ENCODE measurements around the gene DOLK. TPM values are rescaled to one million over a fixed set of nuclear protein-coding genes. Genes with fewer than 3 reads are reported as not detected.

Gene DOLK
- total and polyA plus RNA-seq, 2 donors (not counting 1 experiment from before 2014, with no cell fraction given) = 3.0 to 12.2 TPM

- Histone ChIP-seq H3K9ac (ENCODE audit: low read length) (no peak overlapping the region), H3K27me3 (replicated peaks in 1 of 4; ENCODE audit: control extremely low read depth in 1 of 4, control insufficient read depth in 3 of 4, insufficient read depth in 4 of 4, low read length in 3 of 4) (no peaks in the 10 kb centered on the region), H2AFZ (ENCODE audit: insufficient read depth, low read depth, low read length, poor library complexity, severe bottlenecking) (no peak overlapping the region), H3K9me3 (ENCODE audit: control extremely low read depth in 1 of 3, control insufficient read depth in 2 of 3, insufficient read depth in 1 of 3, low read length in 2 of 3) (no peaks in the 10 kb centered on the region), H3K4me1 (ENCODE audit: control insufficient read depth in 2 of 2, insufficient read depth in 2 of 2, low read length in 2 of 2) (no peaks in the 10 kb centered on the region), H3K27ac (ENCODE audit: low read length in 2 of 2) (no peak overlapping the region), H3K4me2 (replicated peaks; ENCODE audit: low read depth, low read length, poor library complexity, severe bottlenecking) (no peak overlapping the region), H4K20me1 (ENCODE audit: control insufficient read depth, insufficient read depth, low read length, poor library complexity, severe bottlenecking) (no peaks in the 10 kb centered on the region), H3K79me2 (ENCODE audit: control insufficient read depth, insufficient read depth, low read length) (no peaks in the 10 kb centered on the region), H3K4me3 (ENCODE audit: control extremely low read depth in 1 of 5, extremely low read depth in 1 of 5, insufficient read depth in 1 of 5, low read depth in 2 of 5, low read length in 4 of 5) (no peak overlapping the region), H3K36me3 (replicated peaks in 1 of 2; ENCODE audit: control extremely low read depth in 1 of 2, control insufficient read depth in 1 of 2, extremely low read depth in 1 of 2, insufficient read depth in 2 of 2, low read length in 1 of 2) (no peaks in the 10 kb centered on the region)
- H3K9me3 Mint-ChIP-seq (ENCODE audit: insufficient read depth) = no peaks in the 10 kb centered on the region
- 100% methylated on average over 4 of the region's 9 CpGs for WGBS (ENCODE audit: insufficient coverage)
- H3K4me3 Mint-ChIP-seq = no peak overlapping the region
- ATAC-seq (ENCODE audit: low read depth) (no peak), DNase-seq (no peak)
- no peak overlapping the region for H3K27ac Mint-ChIP-seq
- no peaks in the 10 kb centered on the region for H3K27me3 Mint-ChIP-seq
- H3K4me1 Mint-ChIP-seq = no peaks in the 10 kb centered on the region
- ChIA-PET CTCF (interaction anchor here (2.5 kb wide), 1 partner anchor 10 kb away, joined by 10 read pairs; no protein-coding TSS in a partner anchor), POLR2A (interaction anchor here (0.6 kb wide), 1 partner anchor 162 kb away, joined by 3 read pairs; no protein-coding TSS in a partner anchor)
- intact Hi-C loops (cut with micrococcal nuclease) = no loop called here
- TF ChIP-seq, protein P1, sequence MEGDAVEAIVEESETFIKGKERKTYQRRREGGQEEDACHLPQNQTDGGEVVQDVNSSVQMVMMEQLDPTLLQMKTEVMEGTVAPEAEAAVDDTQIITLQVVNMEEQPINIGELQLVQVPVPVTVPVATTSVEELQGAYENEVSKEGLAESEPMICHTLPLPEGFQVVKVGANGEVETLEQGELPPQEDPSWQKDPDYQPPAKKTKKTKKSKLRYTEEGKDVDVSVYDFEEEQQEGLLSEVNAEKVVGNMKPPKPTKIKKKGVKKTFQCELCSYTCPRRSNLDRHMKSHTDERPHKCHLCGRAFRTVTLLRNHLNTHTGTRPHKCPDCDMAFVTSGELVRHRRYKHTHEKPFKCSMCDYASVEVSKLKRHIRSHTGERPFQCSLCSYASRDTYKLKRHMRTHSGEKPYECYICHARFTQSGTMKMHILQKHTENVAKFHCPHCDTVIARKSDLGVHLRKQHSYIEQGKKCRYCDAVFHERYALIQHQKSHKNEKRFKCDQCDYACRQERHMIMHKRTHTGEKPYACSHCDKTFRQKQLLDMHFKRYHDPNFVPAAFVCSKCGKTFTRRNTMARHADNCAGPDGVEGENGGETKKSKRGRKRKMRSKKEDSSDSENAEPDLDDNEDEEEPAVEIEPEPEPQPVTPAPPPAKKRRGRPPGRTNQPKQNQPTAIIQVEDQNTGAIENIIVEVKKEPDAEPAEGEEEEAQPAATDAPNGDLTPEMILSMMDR (IDR thresholded peaks at IDR 0.05) = no peak
- no peak for TF ChIP-seq EZH2 (IDR thresholded peaks at IDR 0.05; ENCODE audit: borderline replicate concordance, insufficient read depth, low read depth, low read length, poor library complexity, severe bottlenecking)
Measured at GRCh38 chr9:128937310-128938165, 9.9 kb downstream of the DOLK start.
